HG03095 (cell line): ENCODE measurements around the gene IQCF6.
"Not testable (repeated sequence)": the region's sequence is repeated elsewhere in the genome, so short reads cannot be mapped to it uniquely, and the experiment has no call there.

Source experiments
- ATAC-seq: cut with Tn5 transposase; IDR thresholded peaks from one replicate; pipeline ENCODE4 v1.9.1; 2021; ENCODE audit warnings: moderate library complexity; ENCODE audit not compliant: unreplicated experiment

IQCF6 gene

DNA sequence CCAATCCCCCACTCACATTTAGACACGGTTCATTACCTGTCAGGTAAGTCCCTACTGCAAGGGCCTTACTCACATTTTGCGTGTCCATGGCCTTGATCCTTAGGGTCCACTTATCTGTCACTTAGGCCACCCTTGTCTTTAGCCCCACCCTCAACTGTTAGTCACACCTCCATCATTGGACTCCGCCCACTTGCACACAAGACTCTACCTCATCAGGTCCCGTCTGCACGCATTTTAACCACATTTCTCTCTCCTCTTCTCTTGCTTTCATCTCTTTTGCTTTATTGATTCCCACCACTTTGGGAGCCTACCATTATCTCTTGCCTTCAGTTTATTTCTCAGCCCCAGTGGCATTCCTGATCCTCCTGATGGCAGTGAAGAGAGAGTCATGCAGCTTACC lies at the start of gene IQCF6:
IQCF6 (minus strand) TSS at position 101 of the 400 bp plus-strand sequence; CDS start at position 88, 13 bp downstream.
- no peak for ATAC-seq

- ATAC-seq: no peak
Measured at GRCh38 chr3:51828297-51828696, 49.3 kb upstream of the IQCF6 start.

DNA sequence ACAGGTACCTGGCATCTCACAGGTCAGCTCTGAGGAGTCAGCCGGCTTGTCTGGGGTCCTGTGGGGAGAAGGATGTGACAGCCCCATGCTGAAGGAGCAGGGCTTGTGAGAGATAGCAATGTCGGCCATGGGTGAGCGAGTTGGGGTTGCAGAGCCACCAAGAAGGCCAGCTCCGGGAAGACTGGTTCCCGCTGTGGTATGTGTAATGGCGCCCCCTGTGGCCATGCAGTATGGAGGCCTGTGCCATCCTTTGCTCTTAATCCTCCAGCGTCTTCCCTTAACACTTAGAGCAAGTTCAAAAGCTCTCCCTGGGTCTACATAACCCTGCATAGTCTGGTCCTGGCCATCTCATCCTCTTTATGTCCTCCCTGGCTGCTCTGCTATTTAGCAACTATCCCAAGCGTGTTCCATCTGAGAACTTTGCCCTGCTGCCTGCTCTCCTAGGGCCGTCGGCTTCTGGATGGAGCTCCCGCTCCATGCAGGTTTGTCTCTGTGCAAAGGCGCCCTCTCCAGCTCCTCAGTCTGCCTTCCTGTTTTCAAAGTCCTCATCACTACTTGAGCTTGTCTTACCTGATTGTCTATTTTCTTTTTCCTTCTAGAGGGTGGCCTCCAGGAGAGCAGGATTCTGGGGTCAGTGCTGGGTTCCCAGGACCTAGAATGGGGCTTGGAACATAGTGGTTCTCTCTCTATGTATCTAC lies 40.8 kb upstream of the IQCF6 start:
- no peak for ATAC-seq

GRCh38 chr3:51819151-51819550 lies 40.1 kb upstream of the IQCF6 start:
- ATAC-seq: no peak

- no peak for ATAC-seq
Measured at GRCh38 chr3:51817375-51817774, 38.3 kb upstream of the IQCF6 start.

- no peak for ATAC-seq
Measured at GRCh38 chr3:51816723-51817122, 37.7 kb upstream of the IQCF6 start.

DNA sequence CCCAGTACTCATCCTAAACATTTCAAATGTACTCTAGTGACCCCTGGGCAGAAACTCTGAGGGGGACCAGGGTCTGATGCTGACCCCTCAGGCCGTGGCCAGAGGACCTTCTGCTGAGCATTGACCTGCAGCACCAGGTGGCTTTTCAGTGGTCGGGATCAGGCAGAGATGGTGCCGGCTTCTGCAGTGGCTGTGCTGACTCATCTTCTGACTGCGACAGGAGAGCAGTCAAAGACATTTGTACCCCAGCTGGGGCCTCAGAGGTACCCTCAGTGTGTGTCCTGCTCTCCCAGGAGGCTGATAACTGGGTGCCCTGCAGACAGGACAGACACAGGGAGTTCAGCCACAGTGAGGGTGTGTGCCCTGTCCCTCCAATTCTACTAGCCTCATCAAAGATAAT lies 36.6 kb upstream of the IQCF6 start:
- ATAC-seq: no peak

- ATAC-seq: no peak
Measured at GRCh38 chr3:51814034-51814433, 35.0 kb upstream of the IQCF6 start.

DNA sequence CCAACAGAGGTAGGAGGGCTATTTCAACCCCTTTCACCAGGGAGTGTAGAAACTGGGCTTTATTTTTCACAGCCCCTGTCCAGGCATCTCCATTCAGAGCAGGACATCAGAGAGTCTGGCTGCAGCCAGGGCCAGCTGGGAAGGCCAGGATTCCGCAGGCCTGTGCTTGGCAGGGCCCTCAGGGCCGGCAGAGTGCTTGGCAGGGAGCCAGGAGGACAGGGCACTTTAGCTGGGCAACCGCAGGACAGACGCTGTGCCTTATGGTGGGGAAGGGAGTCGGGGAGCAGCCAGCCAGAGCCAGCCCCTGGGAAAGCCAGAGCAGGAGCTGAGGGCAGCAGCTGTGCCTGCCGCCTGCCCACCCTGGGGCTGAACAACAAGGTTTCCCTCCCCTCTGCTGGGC lies 34.5 kb upstream of the IQCF6 start:
- ATAC-seq: no peak

GRCh38 chr3:51808934-51809333 lies 29.9 kb upstream of the IQCF6 start:
- ATAC-seq: no peak

GRCh38 chr3:51802106-51802703 lies 23.2 kb upstream of the IQCF6 start:
- no peak for ATAC-seq

- no peak for ATAC-seq
Measured at GRCh38 chr3:51800750-51801125, 21.7 kb upstream of the IQCF6 start.

DNA sequence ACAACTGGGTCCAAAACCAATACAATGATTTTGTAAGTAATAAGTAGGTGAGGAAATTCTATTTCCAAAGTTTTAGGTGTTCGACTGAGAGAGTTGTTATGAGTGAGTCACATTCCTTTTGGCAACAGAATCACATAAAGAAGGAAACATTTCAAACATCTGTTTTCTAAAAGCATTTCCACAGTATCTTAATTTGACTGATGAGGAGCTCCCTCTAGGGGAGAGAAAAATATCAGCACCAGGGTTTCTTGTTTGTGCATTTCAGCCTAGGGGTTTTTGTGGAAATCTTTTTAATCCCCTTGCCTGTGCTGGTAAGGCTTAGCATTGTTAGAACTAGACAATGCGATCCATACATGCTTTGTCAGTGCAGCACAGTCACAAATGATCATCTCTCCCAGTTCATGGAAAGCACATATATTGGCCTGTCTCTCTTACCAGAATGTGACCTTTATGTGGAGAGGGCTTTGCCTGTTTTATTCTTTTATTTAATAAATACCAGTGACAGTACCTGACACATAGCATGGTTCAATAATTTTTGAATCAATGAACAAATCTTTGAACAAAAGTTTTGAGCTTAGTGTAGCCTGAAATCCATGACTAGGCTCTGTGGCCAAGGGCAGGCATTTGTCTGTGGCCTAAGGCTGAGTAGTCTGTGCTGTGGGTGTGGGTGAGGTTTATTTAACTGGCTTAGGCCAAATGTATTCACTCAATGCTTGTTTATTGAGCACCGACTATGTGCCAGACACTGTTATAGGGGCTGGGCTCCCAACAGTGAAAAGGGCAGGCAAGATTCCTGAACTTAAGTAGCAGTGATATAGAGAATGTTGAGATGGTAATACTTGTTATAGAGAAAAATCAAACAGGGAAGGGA lies 21.1 kb upstream of the IQCF6 start:
- no peak for ATAC-seq

DNA sequence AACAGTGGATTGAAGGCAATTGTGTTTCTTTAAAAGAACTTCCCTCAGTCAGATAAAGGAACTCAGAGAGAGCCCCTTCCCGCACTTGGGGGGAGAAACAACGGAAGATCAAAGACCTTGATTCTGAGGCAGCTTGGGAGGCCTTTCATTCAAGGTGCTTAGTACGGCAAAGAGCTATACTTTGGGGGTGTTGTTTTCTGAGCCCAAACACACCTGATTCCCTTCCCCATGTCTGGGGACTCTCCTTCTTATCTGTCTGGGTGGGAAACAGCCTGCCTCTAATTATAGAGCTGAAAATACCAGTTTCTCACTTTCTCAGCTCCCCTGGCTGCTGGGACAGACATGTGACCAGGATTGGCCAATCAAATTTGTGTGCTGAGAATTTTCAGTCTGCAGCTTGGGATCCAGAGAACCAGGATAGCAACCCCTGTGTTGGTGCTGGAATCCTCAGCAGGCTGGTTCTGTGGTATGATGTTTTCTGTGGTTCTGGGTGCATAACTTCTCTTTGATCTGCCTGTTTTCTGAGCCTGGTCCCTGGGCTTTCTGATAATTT lies 19.4 kb upstream of the IQCF6 start:
- ATAC-seq: no peak

DNA sequence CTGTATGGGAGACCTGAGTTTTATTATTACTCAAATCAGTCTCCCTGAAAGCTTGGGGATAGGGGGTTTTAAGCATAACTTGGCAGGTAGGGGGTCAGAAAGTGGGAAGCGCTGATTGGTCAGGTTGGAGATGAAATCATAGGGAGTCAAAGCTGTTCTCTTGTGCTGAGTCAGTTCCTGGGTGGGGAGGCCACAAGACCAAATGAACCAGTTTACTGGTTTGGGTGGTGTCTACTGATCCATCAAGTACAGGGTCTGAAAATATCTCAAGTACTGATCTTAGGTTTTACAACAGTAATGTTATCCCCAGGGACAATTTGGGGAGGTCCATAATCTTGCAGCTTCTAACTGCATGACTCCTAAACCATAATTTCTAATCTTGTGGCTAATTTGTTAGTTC lies 17.8 kb upstream of the IQCF6 start:
- ATAC-seq: no peak

DNA sequence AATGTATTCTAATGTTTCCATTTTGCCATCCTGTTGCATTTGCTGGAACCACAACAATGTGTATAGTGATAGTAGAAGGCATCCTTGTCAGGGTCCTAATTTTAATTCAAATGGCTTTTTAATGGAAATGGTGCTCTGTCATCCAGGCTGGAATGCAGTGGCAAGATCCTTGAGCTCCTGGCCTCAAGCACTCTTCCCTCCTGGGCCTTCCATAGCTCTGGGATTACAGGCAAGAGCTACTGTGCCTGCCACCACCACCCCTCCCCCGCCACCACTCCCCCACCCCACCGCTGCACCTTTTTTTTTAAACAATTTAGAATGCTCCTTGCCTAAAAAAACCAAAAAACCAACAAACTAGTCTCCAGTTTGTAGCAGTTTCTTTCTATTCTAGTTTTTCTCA lies 15.2 kb upstream of the IQCF6 start:
- no peak for ATAC-seq

- ATAC-seq: no peak
Measured at GRCh38 chr3:51792206-51792605, 13.2 kb upstream of the IQCF6 start.

DNA sequence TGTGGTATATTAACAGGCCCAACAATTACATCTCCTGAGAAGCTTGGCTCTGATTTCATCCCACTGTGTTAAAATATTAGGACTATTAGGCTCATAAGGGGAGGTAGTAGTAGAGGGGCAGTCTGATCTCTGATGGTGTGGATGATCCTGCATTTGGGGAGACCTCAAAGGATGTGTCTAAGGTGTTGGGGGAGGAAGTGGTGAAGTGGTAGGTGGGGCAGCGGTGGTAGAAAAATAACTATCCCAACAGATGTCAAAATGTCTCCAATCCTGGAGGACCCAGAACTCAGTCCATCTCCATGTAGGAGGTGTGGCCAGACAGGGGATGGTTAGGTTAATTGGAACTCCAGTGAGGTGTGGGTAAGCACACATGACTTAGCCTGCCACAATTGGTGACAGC lies 10.4 kb upstream of the IQCF6 start:
- no peak for ATAC-seq

- not testable (repeated sequence) for ATAC-seq
Measured at GRCh38 chr3:51787576-51787975, 8.5 kb upstream of the IQCF6 start.

GRCh38 chr3:51786267-51786666 lies 7.2 kb upstream of the IQCF6 start:
- ATAC-seq: no peak

GRCh38 chr3:51778554-51778953 lies 483 bp downstream of the IQCF6 start:
- ATAC-seq: no peak

GRCh38 chr3:51777985-51778384 lies 1.1 kb downstream of the IQCF6 start:
- no peak for ATAC-seq
